PC-9 (cell line): Measurements from ENCODE around the gene C1R.

ENCODE experiments used
- CTCF ChIP-seq: fragments of 200-600 bp; sonication (generic); conservative IDR thresholded peaks from 2 replicates; pipeline ENCODE4 v1.6.1; 2017; ENCODE audit warnings: mixed run types, antibody characterized with exemption, mild to moderate bottlenecking, moderate library complexity
- EZH2 ChIP-seq: fragments of 200-600 bp; sonication (generic); IDR thresholded peaks from 2 replicates; pipeline ENCODE4 v1.8.0; 2017; ENCODE audit warnings: antibody characterized with exemption, low read depth

- TF ChIP-seq CTCF (no peak), EZH2 (no peak)
These were observed 1.8 kb downstream of the C1R start for GRCh38 chr12:7090222-7090998.
